Stimulated activated CD8-positive, alpha-beta memory T cell treated with anti-CD3 and anti-CD28 coated beads, Interleukin-15, amount 100 ng/mL, for 48 hours (primary cell): ENCODE measurements around the gene THSD4.

Source experiments
- DNase-seq, 2 donors: peaks; one replicate each; pipeline ENCODE4 v3.0.0-alpha.2; 2020; ENCODE audit warnings: low read depth in 2 of 2

Gene THSD4

GRCh38 chr15:71224024-71224423 lies 108.8 kb downstream of the THSD4 start:
- no peak for DNase-seq

- DNase-seq = no peak
These were observed 110.6 kb downstream of the THSD4 start for GRCh38 chr15:71225851-71226250.

- no peak for DNase-seq
These were observed 111.5 kb downstream of the THSD4 start for GRCh38 chr15:71226536-71227455.

GRCh38 chr15:71228403-71228802 lies 113.1 kb downstream of the THSD4 start:
- no peak for DNase-seq

- no peak for DNase-seq
These were observed 115.0 kb downstream of the THSD4 start for GRCh38 chr15:71230303-71230702.

- no peak for DNase-seq
These were observed 116.5 kb downstream of the THSD4 start for GRCh38 chr15:71231758-71232157.

GRCh38 chr15:71232411-71232810 lies 117.1 kb downstream of the THSD4 start:
- no peak for DNase-seq

GRCh38 chr15:71237456-71238188 lies 122.4 kb downstream of the THSD4 start:
- DNase-seq = no peak

GRCh38 chr15:71238926-71239325 lies 123.7 kb downstream of the THSD4 start:
- DNase-seq = no peak

GRCh38 chr15:71239592-71240364 lies 124.5 kb downstream of the THSD4 start:
- no peak for DNase-seq

- DNase-seq = no peak
These were observed 127.0 kb downstream of the THSD4 start for GRCh38 chr15:71242292-71242691.

- DNase-seq = no peak
These were observed 129.0 kb downstream of the THSD4 start for GRCh38 chr15:71244250-71244649.

- DNase-seq = no peak
These were observed 130.3 kb downstream of the THSD4 start for GRCh38 chr15:71245588-71245987.

- DNase-seq = no peak
These were observed 133.1 kb downstream of the THSD4 start for GRCh38 chr15:71248386-71248785.

- DNase-seq = no peak
These were observed 134.7 kb downstream of the THSD4 start for GRCh38 chr15:71249986-71250385.

- no peak for DNase-seq
These were observed 135.8 kb downstream of the THSD4 start for GRCh38 chr15:71250936-71251583.

GRCh38 chr15:71251584-71252043 lies 136.3 kb downstream of the THSD4 start:
- no peak for DNase-seq

GRCh38 chr15:71252044-71252739 lies 136.9 kb downstream of the THSD4 start:
- DNase-seq = no peak

- DNase-seq = no peak
These were observed 137.4 kb downstream of the THSD4 start for GRCh38 chr15:71252740-71253047.

GRCh38 chr15:71254491-71254890 lies 139.2 kb downstream of the THSD4 start:
- DNase-seq = no peak
